DOHH2 (cell line): ENCODE data around the gene KCNJ11.

Experiments used
- EZH2phosphoT487 ChIP-seq: fragments of 200-600 bp; sonication (generic); IDR thresholded peaks from 2 replicates; pipeline ENCODE4 v1.6.1; 2017; ENCODE audit warnings: borderline replicate concordance, mild to moderate bottlenecking, antibody characterized with exemption, low read length, moderate library complexity, mixed read lengths
- TF ChIP-seq, protein P1 (sequence below): fragments of 200-600 bp; sonication (generic); IDR thresholded peaks from one replicate; pipeline ENCODE4 v1.5.1; 2014; ENCODE audit warnings: antibody characterized with exemption, mild to moderate bottlenecking, low read depth, low read length; ENCODE audit not compliant: poor library complexity, severe bottlenecking

- TF ChIP-seq, protein P1, sequence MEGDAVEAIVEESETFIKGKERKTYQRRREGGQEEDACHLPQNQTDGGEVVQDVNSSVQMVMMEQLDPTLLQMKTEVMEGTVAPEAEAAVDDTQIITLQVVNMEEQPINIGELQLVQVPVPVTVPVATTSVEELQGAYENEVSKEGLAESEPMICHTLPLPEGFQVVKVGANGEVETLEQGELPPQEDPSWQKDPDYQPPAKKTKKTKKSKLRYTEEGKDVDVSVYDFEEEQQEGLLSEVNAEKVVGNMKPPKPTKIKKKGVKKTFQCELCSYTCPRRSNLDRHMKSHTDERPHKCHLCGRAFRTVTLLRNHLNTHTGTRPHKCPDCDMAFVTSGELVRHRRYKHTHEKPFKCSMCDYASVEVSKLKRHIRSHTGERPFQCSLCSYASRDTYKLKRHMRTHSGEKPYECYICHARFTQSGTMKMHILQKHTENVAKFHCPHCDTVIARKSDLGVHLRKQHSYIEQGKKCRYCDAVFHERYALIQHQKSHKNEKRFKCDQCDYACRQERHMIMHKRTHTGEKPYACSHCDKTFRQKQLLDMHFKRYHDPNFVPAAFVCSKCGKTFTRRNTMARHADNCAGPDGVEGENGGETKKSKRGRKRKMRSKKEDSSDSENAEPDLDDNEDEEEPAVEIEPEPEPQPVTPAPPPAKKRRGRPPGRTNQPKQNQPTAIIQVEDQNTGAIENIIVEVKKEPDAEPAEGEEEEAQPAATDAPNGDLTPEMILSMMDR: no peak
- no peak for TF ChIP-seq EZH2phosphoT487
Observed at GRCh38 chr11:17428925-17429324, 40.5 kb upstream of the KCNJ11 start.
